H1 (cell line): Measurements from ENCODE around the gene RBM19. TPM values are rescaled to one million over a fixed set of nuclear protein-coding genes. Genes with fewer than 3 reads are reported as not detected.

Source experiments
- CHD1 ChIP-seq: IDR thresholded peaks from 2 replicates; pipeline ENCODE4 v1.6.1; 2012; ENCODE audit warnings: low read depth, low read length, improper control_type of control experiment
- GABPA ChIP-seq: IDR thresholded peaks from 2 replicates; pipeline ENCODE4 v1.6.1; 2011; ENCODE audit warnings: mild to moderate bottlenecking, low read length, moderate library complexity, borderline replicate concordance; ENCODE audit not compliant: insufficient read depth
- RAD21 ChIP-seq, 2 experiments: IDR thresholded peaks in 1 of 2; conservative IDR thresholded peaks in 1 of 2; 2 replicates each; pipeline ENCODE4 v1.6.1; 2011; ENCODE audit warnings: low read depth in 2 of 2, low read length in 2 of 2, improper control_type of control experiment in 1 of 2, inconsistent platforms in 1 of 2, mild to moderate bottlenecking in 1 of 2, moderate library complexity in 1 of 2
- RBBP5 ChIP-seq: IDR thresholded peaks from 2 replicates; pipeline ENCODE4 v1.7.1; 2012; ENCODE audit warnings: low read depth, mild to moderate bottlenecking, inconsistent platforms, low read length, moderate library complexity, borderline replicate concordance
- RFX5 ChIP-seq: IDR thresholded peaks from 2 replicates; pipeline ENCODE4 v1.6.1; 2011; ENCODE audit warnings: low read depth, low read length, improper control_type of control experiment, borderline replicate concordance
- polyA plus RNA-seq, 7 experiments: library from polyadenylated mRNA; depleted of rRNA in 3 of 7; stranded (reverse) in 5 of 7; unstranded in 2 of 7; fragments of >200 nt in 5 of 7; fragments of 200-250 nt in 2 of 7; gene quantifications; 1 replicate in 5 of 7; 2 replicates in 1 of 7; 4 replicates in 1 of 7; pipeline versions ENCODE4 v1.2.1 to v1.2.3, GENCODE V29; 2011 to 2013; ENCODE audit warnings: missing spikeins in 2 of 7, mixed read lengths in 2 of 7
- total RNA-seq: library from RNA; stranded (reverse); fragmentation: NEBNext Ultra II Directional; extraction: Animal tissue kit (Norgen Biotek cat#: 25700); gene quantifications from 2 replicates; pipeline ENCODE4 v1.2.1, GENCODE V29; 2021

RBM19 gene
- total and polyA plus RNA-seq, 2 of the 8 experiments (the other 6 are each of a cell fraction or from before 2014, with no cell fraction given): 23.4 to 61.9 TPM

- TF ChIP-seq GABPA (no peak), RFX5 (no peak), RAD21 (IDR thresholded peaks at IDR 0.05 in 1 of 2, conservative IDR thresholded peaks at IDR 0.05 in 1 of 2; ENCODE audit: low read depth in 2 of 2, low read length in 2 of 2) (no peak), RBBP5 (no peak), CHD1 (no peak)
Observed at GRCh38 chr12:113854385-113855142, 111.6 kb downstream of the RBM19 start (continued).
